DMS79 (cell line): ENCODE measurements around the gene ADIPOQ.
"Not testable (repeated sequence)": the region's sequence is repeated elsewhere in the genome, so short reads cannot be mapped to it uniquely, and the experiment has no call there.

Experiments
- DNase-seq: peaks from one replicate; lab custom pipeline; 2025; lab: John Stamatoyannopoulos, UW

ADIPOQ gene

DNA sequence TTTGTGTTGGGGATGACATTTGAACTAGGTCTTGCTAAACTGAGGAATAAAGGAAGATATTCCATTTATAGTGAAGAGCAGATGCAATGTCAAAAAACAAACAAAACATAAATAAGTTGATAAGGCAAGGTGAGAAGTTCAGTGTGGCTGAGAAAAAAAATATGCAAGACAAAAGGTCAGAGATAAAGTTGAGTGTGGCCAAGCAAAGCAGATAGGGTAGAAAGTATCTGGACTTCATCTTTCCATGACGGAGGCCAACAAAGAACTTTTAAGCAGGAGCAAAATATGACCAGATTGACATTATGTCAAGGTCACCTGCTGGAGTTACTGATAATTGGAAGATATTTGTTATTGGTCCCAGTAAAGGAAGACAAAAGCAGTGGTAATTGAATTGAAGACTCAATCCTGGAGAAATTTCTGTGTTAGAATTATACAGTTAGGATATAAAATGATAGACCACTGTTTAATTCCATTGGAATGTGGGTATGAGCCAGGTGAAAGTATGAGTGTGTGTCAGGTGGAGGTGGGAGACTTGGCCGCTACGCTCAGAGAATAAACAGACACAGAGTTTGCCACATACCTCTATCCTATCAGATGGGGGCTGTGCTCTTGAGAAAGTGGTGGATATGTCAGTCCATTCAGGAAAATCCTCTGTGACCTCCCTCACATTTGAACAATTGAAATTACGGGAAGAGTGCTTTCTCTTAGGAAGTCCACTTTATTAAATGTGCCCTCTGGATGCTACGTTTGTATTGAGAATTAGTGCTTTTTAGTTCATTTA is 28.1 kb downstream of the ADIPOQ start:
- no peak for DNase-seq

- no peak for DNase-seq
Measured at GRCh38 chr3:186871403-186871924, 29.0 kb downstream of the ADIPOQ start.

DNA sequence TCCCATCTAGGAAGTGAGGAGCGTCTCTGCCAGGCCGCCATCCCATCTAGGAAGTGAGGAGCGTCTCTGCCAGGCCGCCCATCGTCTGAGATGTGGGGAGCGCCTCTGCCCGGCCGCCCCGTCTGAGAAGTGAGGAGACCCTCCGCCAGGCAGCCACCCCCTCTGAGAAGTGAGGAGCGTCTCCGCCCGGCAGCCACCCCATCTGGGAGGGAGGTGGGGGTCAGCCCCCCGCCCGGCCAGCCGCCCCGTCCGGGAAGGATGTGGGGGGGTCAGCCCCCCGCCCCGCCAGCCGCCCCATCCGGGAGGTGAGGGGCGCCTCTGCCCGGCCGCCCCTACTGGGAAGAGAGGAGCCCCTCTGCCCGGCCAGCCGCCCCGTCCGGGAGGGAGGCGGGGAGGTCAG is 31.3 kb downstream of the ADIPOQ start:
- DNase-seq: not testable (repeated sequence)

GRCh38 chr3:186874216-186874615 is 31.7 kb downstream of the ADIPOQ start:
- not testable (repeated sequence) for DNase-seq

- DNase-seq: not testable (repeated sequence)
Measured at GRCh38 chr3:186874841-186875240, 32.3 kb downstream of the ADIPOQ start.

- no peak for DNase-seq
Measured at GRCh38 chr3:186875708-186876107, 33.2 kb downstream of the ADIPOQ start.

DNA sequence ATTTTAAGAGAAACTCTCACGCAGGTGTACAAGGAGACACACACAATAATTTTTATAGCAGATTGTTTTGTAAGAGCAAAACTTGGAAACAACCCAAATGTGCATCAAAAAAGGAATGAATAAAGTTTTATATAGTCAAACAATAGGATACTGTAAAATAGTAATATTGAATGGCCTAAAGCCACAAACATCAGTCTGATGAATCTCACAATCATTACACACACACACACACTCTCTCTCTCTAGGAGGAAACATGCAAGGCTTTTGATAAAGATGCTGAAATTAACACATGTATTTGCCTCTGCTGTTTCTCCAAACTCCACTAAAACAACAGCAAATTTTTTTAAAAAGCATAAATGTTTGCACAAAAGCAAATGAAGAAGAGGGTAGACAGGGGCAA is 37.3 kb downstream of the ADIPOQ start:
- no peak for DNase-seq

GRCh38 chr3:186880406-186880805 is 37.9 kb downstream of the ADIPOQ start:
- DNase-seq: no peak

- no peak for DNase-seq
Measured at GRCh38 chr3:186882150-186882524, 39.6 kb downstream of the ADIPOQ start.

- DNase-seq: no peak
Measured at GRCh38 chr3:186882881-186883685, 40.6 kb downstream of the ADIPOQ start.

GRCh38 chr3:186883686-186884058 is 41.2 kb downstream of the ADIPOQ start:
- no peak for DNase-seq

DNA sequence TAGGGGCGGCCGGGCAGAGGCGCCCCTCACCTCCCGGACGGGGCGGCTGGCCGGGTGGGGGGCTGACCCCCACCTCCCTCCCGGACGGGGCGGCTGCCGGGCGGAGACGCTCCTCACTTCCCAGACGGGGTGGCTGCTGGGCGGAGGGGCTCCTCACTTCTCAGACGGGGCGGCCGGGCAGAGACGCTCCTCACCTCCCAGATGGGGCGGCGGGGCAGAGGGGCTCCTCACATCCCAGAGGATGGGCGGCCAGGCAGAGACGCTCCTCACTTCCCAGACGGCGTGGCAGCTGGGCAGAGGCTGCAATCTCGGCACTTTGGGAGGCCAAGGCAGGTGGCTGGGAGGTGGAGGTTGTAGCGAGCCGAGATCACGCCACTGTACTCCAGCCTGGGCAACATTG is 42.4 kb downstream of the ADIPOQ start:
- DNase-seq: not testable (repeated sequence)

DNA sequence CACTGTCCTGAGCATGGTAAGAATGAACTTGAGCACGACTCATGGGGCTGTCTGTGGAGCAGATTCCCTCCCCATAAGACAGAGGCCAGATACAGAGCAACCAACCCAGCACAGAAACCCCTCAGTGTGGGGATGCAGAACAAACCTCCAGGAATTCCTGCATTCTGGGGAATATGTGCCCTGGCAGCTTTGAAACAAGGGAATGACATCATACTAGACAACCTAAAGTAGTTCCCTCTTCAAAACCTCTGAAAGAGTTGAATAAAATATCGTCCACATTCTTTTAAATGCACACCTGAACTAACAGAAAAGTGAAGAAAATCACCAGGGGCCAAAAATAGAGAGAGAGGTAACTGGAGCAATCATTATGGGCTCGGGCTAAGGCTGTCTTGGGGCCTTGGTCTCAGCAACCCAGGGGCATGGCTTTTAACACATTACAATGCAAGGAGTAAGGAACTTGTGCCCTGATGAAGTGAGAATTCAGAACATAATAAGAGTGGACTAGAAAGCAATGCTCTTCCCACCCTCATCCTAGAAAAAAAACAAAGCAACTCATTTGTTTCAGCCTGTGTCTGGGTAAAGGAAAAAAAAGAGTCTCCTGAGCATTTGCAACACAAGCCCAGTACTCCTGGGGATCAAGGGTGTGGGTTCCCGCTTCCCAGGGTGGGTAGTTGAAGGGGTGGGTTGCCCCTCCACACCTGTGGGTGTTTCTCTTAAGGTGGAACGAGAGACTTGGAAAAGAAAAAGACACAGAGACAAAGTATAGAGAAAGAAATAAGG is 43.9 kb downstream of the ADIPOQ start:
- no peak for DNase-seq

GRCh38 chr3:186887507-186887938 is 45.0 kb downstream of the ADIPOQ start:
- DNase-seq: not testable (repeated sequence)

DNA sequence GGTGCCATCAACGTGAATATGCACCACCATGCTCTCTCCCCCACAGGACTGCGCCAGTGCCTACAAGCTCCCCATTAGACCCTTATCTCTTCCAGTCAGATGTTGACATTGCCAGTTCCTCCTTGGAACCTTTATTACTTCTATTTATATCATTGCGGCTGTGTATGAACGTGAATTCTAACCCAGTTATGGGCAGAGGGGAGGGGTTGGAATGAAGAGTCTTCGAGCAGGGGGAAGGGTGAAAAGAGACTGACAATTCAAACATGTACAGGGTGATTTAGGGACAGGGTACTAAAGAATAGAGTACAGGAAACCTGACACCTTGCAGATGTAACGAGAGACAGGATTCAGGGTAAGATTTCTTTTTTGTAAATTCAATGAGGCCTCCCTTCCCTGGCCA is 46.1 kb downstream of the ADIPOQ start:
- DNase-seq: no peak

GRCh38 chr3:186889698-186890097 is 47.2 kb downstream of the ADIPOQ start:
- not testable (repeated sequence) for DNase-seq

GRCh38 chr3:186890911-186891310 is 48.4 kb downstream of the ADIPOQ start:
- no peak for DNase-seq

DNA sequence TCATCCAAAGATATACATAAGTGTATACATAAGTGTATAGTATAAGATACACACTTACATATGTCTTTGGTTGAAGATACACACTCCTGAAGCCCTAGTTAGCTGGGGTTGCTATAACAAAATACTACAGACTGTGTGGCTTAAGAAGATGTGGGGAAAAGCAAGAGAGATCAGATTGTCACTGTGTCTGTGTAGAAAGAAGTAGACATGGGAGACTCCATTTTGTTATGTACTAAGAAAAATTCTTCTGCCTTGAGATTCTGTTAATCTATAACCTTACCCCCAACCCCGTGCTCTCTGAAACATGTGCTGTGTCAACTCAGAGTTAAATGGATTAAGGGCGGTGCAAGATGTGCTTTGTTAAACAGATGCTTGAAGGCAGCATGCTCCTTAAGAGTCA is 50.6 kb downstream of the ADIPOQ start:
- DNase-seq: not testable (repeated sequence)

DNA sequence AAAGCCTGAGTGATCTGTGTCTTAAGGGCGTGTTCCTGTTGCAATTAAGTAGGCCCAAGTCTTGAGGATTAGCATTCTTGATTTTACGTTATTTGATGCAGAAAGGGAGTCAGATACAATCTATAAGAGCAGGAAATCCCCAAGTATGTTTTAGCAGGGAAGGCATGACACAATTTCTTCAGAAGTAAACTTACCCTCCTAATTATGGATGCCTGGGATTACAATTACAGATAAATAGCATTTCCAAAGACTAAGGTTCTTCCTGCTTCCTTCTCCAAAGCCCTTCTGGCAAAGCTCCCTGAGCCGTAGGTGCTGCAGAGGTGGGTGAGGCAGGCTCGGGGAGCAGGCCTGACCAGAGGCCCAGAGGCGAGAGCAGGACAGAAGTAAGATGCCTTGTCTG is 52.9 kb downstream of the ADIPOQ start:
- no peak for DNase-seq

DNA sequence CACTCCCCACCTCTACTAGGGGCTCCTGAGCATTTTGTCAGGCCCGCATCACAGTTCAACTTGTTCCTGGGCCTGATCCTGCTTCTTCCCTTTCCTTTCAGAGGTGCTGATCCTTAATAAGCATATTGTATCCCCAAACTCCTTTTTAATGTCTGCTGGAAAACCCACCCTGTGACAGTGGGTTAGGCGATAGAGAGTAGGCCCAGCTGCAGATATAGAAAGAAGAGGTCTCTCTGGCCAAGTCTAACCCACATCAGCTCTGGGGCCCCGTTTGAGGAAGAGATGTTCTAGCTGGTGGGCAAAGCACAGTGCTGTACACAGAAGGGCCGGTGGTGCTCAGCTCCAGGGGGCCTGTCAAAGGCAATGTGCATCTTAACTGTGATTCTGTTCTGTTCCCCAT is 53.5 kb downstream of the ADIPOQ start:
- no peak for DNase-seq

GRCh38 chr3:186896875-186897274 is 54.4 kb downstream of the ADIPOQ start:
- no peak for DNase-seq

- no peak for DNase-seq
Measured at GRCh38 chr3:186901135-186901734, 58.7 kb downstream of the ADIPOQ start.
